Stimulated activated CD4-positive, alpha-beta T cell treated with anti-CD3 and anti-CD28 coated beads, TNF-alpha, amount 100 ng/mL, for 24 hours (primary cell): ENCODE measurements around the gene ABCA9.
"Not testable (repeated sequence)": the region's sequence is repeated elsewhere in the genome, so short reads cannot be mapped to it uniquely, and the experiment has no call there.

Experiments
- DNase-seq, 3 experiments: peaks; one replicate each; pipeline ENCODE4 v3.0.0-alpha.2; 2020; ENCODE audit warnings: low read depth in 3 of 3

The ABCA9 gene

GRCh38 chr17:68955181-68955841 lies 105.4 kb downstream of the ABCA9 start, which contains the start of gene ABCA8:
ABCA8 (minus strand) TSS chr17:68955392; CDS start chr17:68942034, 13,358 bp downstream.
- DNase-seq, result no peak

DNA sequence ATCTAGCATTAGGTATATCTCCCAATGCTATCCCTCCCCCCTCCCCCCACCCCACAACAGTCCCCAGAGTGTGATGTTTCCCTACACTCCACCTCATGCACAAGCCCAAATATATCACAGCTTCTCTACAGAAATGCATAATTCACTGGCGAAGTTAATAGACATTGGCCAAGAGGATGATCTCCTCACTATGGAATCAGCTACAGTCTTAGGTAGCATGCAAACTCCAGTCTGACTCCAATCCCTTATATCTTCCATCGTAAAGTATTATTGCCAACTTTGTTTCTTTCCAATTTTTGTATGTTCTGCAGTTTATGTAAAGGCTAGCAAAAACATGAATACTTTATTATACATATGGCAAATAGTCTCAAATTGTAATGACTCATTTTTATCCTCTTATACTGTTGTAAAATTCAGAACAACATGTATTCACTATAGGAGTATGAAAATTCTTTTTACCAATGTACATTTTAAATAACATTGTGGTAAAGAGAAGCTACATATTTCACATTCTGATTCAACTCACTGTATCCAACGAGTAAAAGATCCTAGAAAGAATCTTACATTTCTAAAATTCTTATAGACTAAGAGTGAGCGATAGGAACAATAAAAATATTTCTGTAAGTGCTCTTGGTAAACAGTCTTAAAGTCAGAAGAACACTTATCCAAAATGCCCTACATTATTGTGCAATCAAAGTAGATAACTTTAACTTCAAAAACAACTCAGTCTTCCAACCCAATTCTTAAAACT lies 106.4 kb downstream of the ABCA9 start:
- no peak for DNase-seq

DNA sequence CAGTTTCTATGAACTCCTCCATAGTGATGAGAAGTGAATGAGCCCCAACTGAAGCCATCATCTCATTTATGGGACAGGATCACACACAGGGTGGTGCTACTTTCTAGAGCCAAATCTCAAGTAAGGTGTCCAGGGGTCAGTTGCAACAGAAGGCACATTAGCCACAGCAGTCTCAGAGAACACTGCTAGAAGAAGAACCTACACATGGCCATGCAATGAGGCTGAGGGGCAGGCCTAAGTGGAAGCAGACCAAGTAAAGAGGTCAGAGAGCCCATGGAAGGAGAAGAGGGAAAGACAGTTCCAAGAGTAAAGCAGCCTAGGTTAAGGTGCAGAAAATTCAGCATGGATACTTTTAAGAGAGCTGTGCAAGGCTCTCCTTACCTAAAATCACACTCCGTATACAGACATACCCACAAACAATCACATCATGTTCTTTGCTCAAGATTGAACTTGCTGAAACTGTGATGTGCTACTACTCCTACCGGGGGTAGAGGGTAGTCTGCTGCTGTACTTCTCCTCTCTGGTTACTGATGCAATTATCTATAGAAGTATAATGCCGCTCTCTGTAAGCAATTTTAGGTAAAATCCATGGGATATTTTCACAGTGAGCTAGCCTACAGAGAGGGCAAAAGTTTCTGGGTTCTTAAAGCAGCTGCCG lies 107.3 kb downstream of the ABCA9 start:
- no peak for DNase-seq

- no peak for DNase-seq
Observed at GRCh38 chr17:68950725-68951124, 110.0 kb downstream of the ABCA9 start.

- DNase-seq, result not testable (repeated sequence)
Observed at GRCh38 chr17:68947868-68948267, 112.9 kb downstream of the ABCA9 start.

DNA sequence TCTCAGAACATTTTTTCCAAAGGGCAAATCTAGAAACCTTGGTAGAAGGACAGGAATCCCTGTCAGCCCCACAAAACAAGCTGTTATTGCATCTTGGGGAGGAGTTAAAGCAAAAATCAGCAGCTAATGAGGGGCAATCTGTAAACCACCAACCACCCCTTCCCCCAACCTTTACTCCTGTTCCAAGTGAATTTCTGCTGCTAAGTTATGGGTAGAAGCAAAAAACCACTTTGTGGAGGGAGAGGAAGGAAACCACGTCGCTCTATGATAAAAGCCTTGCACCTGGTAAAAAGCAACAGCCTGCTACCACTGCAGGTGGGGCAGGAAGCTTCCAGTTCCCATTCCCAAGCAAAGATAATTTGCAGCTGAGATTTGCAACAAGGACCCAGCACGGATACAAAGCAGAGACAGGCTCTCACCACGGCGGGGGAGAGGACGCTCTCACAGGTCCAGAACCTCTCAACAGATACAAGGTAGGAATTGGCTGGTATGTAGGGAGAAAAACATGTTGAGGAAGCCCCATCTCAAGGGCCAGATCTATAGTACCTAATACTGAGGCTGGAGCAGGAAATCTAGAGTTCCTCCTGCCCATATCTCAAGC lies 116.2 kb downstream of the ABCA9 start:
- no peak for DNase-seq

DNA sequence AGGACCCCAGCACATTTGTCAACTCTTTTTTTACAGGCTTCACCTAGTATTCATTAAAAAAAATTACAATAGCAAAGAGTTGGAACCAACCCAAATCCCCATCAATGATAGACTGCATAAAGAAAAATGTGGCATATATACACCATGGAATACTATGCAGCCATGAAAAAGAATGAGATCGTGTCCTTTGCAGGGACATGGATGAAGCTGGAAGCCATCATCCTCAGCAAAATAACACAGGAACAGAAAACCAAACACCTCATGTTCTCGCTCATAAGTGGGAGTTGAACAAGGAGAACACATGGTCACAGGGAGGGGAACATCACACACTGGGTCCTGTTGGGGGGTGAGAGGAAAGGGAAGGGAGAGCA lies 116.9 kb downstream of the ABCA9 start:
- DNase-seq, result not testable (repeated sequence)

- no peak for DNase-seq
Observed at GRCh38 chr17:68943123-68943811, 117.5 kb downstream of the ABCA9 start.

- DNase-seq, result no peak
Observed at GRCh38 chr17:68942389-68942788, 118.3 kb downstream of the ABCA9 start.

DNA sequence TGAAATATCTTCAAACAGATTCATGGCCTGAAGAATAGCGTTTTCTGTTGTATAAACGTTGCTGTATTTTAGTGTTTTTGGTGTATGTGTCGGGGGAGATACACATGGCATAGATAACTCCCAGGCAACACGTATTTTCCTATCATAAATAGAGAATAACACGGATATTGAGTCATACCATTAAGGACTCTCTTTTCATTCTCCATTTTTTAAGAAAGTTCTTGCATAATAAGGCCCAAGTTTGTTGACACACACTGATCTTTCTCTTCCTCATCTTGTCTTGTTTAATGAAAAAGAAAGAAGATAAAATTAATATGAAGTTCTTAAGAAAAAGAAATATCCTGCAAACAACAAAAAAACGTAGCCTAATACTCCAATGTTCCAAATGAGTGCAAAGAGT lies 119.0 kb downstream of the ABCA9 start:
- DNase-seq, result no peak

GRCh38 chr17:68939195-68939594 lies 121.5 kb downstream of the ABCA9 start:
- DNase-seq, result no peak

DNA sequence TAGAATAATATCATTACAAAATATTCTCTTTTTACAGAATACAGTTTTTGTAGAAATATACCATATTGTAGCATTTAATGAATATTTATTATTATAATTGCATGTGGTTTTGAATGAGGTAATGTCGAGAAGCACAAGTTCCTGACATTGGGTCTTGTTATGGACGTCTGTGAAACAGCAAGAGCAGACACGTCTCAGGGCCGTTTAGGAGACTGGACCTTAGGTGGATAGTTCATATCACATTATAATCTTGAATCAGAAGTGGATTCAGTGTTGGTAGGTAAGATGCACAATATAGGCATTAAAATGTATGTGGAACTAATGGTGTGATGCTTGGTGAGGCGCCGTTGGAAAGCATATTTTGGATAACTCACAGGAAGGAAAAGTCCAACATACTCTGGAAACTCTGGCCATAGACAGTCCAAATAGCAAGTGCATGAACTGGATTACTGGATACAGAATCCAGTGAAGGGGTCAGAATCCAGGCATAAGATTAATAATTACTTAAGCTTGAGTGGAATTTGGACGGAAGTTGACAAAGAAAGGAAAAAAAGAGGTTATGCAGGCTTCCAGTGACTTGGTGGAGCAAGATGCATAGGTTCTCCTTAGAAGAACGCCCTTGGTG lies 122.7 kb downstream of the ABCA9 start:
- DNase-seq, result no peak

DNA sequence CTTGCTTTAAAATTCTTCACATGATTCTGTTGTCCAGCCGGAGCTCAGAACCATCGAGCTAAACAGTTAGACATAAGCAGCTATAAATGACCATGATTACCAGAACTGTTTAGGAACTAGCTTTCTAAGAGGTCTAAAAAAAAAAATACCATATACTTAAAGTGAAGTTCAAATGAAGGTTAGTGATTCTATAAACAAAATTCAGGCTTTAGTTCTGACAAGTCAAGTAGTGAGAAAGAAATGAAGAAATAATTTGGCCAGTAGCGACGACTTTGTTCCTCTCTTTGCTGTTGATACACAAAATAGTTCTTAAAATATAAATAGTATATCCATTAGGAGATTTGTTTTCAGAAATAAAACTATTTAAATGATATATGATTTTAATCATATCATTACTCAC lies 133.2 kb downstream of the ABCA9 start:
- no peak for DNase-seq

GRCh38 chr17:68924793-68925720 lies 135.7 kb downstream of the ABCA9 start:
- DNase-seq, result no peak
